Measurements from ENCODE around the gene F7.

DNA sequence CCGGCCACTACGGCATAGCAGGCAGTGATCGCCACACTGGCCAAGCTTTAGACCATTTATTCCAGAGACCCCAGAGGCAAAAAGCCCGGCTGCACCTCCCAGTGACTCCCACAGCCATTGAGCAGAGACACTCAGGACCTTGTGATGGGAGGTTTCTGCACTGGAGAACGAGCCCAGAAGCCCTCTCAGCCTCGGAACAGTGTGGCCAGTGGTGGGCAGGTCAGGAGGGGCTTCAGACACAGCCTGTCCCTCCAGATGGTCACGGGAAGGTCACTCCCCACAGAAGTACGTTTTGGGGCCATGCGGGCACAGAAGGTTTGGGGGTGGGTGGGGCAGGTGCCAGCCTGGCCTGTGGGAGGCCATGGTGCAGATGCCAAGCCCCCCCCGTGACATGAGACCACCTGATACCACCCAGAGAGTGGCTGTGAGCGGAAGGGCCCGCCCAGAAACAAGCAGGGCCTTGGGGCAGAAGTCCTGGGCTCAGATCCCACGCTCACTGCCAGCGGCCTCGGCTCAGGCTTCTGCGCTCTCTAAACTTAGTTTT, 16.4 kb downstream of the F7 start:
- TF ChIP-seq EZH2 (IDR thresholded peaks at IDR 0.05), result no peak
- TF ChIP-seq POLR2AphosphoS5 (IDR thresholded peaks at IDR 0.05; ENCODE audit: borderline replicate concordance, low read depth, low read length), result no peak
